ENCODE data around the gene MAG.

MAG gene

DNA sequence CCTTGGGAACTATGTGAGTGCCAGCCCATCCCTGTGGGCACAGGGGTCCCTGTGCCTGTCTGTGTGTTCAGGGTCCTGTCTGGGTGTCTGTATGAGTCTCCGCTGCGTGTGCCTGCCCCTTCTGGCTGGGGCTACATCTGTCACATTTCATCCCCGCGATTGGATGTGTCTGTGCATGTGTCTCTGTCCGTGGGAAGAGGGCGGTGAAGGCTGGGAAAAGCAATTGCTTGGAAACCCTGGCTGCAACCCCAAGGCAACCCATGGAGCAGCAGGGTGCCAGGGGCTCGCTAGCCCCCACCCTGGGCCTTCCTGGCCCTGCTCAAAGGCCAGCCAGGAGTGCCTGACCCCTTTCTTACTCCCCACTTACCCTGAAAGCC lies 1.4 kb downstream of the MAG start:
- Histone ChIP-seq H3K27me3 (ENCODE audit: insufficient read depth, low read length) (no peaks in the 10 kb centered on the region; the same call in 1 of the 2 replicates), H3K4me1 (ENCODE audit: insufficient read depth, low read length, severe bottlenecking) (peaks cover 34% of the 10 kb centered on the region), H2AFZ (ENCODE audit: low read length) (no peak overlapping the region), H3K9ac (ENCODE audit: low read length) (no peak overlapping the region), H3F3A (ENCODE audit: insufficient read depth, low read length) (peaks cover 3% of the 10 kb centered on the region; the same call in 1 of the 2 replicates), H3K9me2 (ENCODE audit: low read depth, low read length) (no peaks in the 10 kb centered on the region), H3K9me3 (ENCODE audit: low read length) (no peaks in the 10 kb centered on the region), H4K20me1 (ENCODE audit: insufficient read depth, low read length) (no peaks in the 10 kb centered on the region), H3K36me3 (ENCODE audit: insufficient read depth, low read length) (no peaks in the 10 kb centered on the region), H3K4me3 (ENCODE audit: low read depth, low read length, poor library complexity, severe bottlenecking) (no peak overlapping the region), H3K27ac (ENCODE audit: low read depth, low read length, poor library complexity, severe bottlenecking) (no peak overlapping the region), H3K79me2 (ENCODE audit: insufficient read depth, low read length) (no peaks in the 10 kb centered on the region), H3K4me2 (ENCODE audit: low read length) (no peak overlapping the region)
- TF ChIP-seq, protein P1, sequence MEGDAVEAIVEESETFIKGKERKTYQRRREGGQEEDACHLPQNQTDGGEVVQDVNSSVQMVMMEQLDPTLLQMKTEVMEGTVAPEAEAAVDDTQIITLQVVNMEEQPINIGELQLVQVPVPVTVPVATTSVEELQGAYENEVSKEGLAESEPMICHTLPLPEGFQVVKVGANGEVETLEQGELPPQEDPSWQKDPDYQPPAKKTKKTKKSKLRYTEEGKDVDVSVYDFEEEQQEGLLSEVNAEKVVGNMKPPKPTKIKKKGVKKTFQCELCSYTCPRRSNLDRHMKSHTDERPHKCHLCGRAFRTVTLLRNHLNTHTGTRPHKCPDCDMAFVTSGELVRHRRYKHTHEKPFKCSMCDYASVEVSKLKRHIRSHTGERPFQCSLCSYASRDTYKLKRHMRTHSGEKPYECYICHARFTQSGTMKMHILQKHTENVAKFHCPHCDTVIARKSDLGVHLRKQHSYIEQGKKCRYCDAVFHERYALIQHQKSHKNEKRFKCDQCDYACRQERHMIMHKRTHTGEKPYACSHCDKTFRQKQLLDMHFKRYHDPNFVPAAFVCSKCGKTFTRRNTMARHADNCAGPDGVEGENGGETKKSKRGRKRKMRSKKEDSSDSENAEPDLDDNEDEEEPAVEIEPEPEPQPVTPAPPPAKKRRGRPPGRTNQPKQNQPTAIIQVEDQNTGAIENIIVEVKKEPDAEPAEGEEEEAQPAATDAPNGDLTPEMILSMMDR (IDR thresholded peaks at IDR 0.05; ENCODE audit: low read length) = no peak
- TF ChIP-seq EZH2 (IDR thresholded peaks at IDR 0.05; ENCODE audit: borderline replicate concordance, low read length) = no peak

DNA sequence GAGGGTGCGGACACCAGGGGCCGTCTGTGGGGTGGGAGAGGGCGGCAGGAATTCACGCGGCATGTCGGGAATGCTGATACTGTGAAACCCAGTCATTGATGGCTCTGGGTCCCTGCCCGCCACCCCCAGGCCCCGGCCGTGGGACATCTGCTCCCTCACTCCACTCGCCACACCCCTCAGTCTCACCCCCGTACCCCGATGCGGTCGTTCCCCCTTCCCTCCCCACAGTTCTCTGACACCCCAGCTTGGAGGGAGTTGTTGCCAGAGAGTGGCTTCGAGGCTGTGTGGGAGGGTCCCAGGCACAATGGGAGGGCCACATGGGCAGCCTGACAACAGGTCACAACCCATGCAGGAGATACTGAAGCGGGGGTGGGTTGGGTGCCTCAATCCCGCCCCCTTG lies 1.8 kb downstream of the MAG start:
- Histone ChIP-seq H3K27me3 (ENCODE audit: insufficient read depth, low read length) (no peaks in the 10 kb centered on the region; the same call in 1 of the 2 replicates), H3K9me2 (ENCODE audit: low read depth, low read length) (no peaks in the 10 kb centered on the region), H3K36me3 (ENCODE audit: insufficient read depth, low read length) (no peaks in the 10 kb centered on the region), H3K4me2 (ENCODE audit: low read length) (no peak overlapping the region), H3K27ac (ENCODE audit: low read depth, low read length, poor library complexity, severe bottlenecking) (no peak overlapping the region), H3K9me3 (ENCODE audit: low read length) (no peaks in the 10 kb centered on the region), H3K4me1 (ENCODE audit: insufficient read depth, low read length, severe bottlenecking) (peaks cover 34% of the 10 kb centered on the region), H3K9ac (ENCODE audit: low read length) (no peak overlapping the region), H3K79me2 (ENCODE audit: insufficient read depth, low read length) (no peaks in the 10 kb centered on the region), H4K20me1 (ENCODE audit: insufficient read depth, low read length) (no peaks in the 10 kb centered on the region), H2AFZ (ENCODE audit: low read length) (no peak overlapping the region), H3K4me3 (ENCODE audit: low read depth, low read length, poor library complexity, severe bottlenecking) (no peak overlapping the region), H3F3A (ENCODE audit: insufficient read depth, low read length) (peaks cover 3% of the 10 kb centered on the region; the same call in 1 of the 2 replicates)
- TF ChIP-seq EZH2 (IDR thresholded peaks at IDR 0.05; ENCODE audit: borderline replicate concordance, low read length) = no peak
- TF ChIP-seq, protein P1 (IDR thresholded peaks at IDR 0.05; ENCODE audit: low read length) = no peak

DNA sequence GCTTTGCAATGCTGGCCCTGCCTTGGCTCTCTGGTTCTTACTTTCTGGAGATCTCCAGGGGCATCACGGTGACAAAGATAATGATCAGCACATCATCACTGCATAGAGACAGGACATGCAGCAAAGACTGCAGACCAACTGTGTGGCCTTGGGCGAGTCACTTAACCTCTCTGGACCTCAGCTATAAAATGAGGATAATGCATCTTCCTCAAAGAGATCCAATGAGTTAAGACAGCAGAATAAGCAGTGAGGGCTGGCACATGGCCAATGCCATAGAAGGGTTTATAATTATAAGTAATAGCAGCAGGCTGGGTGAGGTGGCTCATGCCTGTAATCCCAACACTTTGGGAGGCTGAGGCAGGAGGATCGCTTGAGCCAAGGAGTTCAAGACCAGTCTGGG lies 2.4 kb downstream of the MAG start:
- Histone ChIP-seq H2AFZ (ENCODE audit: low read length) (no peak overlapping the region), H3K9ac (ENCODE audit: low read length) (no peak overlapping the region), H3K9me2 (ENCODE audit: low read depth, low read length) (no peaks in the 10 kb centered on the region), H3K79me2 (ENCODE audit: insufficient read depth, low read length) (no peaks in the 10 kb centered on the region), H3F3A (ENCODE audit: insufficient read depth, low read length) (peaks cover 3% of the 10 kb centered on the region; the same call in 1 of the 2 replicates), H3K4me2 (ENCODE audit: low read length) (no peak overlapping the region), H3K27me3 (ENCODE audit: insufficient read depth, low read length) (no peaks in the 10 kb centered on the region; the same call in 1 of the 2 replicates), H3K9me3 (ENCODE audit: low read length) (no peaks in the 10 kb centered on the region), H3K36me3 (ENCODE audit: insufficient read depth, low read length) (no peaks in the 10 kb centered on the region), H3K4me3 (ENCODE audit: low read depth, low read length, poor library complexity, severe bottlenecking) (no peak overlapping the region), H3K4me1 (ENCODE audit: insufficient read depth, low read length, severe bottlenecking) (peaks cover 34% of the 10 kb centered on the region), H4K20me1 (ENCODE audit: insufficient read depth, low read length) (no peaks in the 10 kb centered on the region), H3K27ac (ENCODE audit: low read depth, low read length, poor library complexity, severe bottlenecking) (no peak overlapping the region)
- TF ChIP-seq, protein P1 (IDR thresholded peaks at IDR 0.05; ENCODE audit: low read length) = no peak
- TF ChIP-seq EZH2 (IDR thresholded peaks at IDR 0.05; ENCODE audit: borderline replicate concordance, low read length) = no peak

Measured in OCI-LY1 (cell line).